ENCODE measurements around the gene CACNA2D3.

DNA sequence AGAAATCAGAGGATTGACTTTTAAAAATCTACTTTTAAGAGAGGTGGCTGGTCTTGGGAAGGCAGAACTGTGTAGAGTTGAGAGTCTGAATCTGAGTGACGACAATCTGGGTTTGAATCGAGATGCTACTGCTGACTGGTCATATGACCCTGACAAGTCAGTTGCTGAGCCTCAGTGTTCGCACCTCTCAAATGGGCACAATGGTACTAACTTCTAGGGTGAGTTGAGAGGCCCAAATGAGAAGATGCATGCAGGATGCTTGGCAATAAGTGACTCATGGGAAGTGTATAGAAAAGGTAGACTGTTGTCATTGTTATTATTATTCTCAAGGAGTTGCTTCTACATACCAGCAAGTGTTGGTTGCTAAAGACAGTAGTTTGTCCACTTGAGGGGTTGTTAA lies 10.3 kb downstream of the CACNA2D3 start:
- TF ChIP-seq, protein P1, sequence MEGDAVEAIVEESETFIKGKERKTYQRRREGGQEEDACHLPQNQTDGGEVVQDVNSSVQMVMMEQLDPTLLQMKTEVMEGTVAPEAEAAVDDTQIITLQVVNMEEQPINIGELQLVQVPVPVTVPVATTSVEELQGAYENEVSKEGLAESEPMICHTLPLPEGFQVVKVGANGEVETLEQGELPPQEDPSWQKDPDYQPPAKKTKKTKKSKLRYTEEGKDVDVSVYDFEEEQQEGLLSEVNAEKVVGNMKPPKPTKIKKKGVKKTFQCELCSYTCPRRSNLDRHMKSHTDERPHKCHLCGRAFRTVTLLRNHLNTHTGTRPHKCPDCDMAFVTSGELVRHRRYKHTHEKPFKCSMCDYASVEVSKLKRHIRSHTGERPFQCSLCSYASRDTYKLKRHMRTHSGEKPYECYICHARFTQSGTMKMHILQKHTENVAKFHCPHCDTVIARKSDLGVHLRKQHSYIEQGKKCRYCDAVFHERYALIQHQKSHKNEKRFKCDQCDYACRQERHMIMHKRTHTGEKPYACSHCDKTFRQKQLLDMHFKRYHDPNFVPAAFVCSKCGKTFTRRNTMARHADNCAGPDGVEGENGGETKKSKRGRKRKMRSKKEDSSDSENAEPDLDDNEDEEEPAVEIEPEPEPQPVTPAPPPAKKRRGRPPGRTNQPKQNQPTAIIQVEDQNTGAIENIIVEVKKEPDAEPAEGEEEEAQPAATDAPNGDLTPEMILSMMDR (conservative IDR thresholded peaks at IDR 0.05; ENCODE audit: low read length) = no peak
- no peak for TF ChIP-seq EZH2phosphoT487 (IDR thresholded peaks at IDR 0.05; ENCODE audit: borderline replicate concordance, low read depth, low read length)
